HG03432 (cell line): Measurements from ENCODE around the gene RPS15.
A peak's percentile ranks its signal among the peaks of the same experiment; 100 is the strongest.

Experiments
- ATAC-seq: cut with Tn5 transposase; IDR thresholded peaks from one replicate; pipeline ENCODE4 v1.9.1; 2021; ENCODE audit warnings: mild to moderate bottlenecking, moderate library complexity; ENCODE audit not compliant: unreplicated experiment

RPS15 gene

DNA sequence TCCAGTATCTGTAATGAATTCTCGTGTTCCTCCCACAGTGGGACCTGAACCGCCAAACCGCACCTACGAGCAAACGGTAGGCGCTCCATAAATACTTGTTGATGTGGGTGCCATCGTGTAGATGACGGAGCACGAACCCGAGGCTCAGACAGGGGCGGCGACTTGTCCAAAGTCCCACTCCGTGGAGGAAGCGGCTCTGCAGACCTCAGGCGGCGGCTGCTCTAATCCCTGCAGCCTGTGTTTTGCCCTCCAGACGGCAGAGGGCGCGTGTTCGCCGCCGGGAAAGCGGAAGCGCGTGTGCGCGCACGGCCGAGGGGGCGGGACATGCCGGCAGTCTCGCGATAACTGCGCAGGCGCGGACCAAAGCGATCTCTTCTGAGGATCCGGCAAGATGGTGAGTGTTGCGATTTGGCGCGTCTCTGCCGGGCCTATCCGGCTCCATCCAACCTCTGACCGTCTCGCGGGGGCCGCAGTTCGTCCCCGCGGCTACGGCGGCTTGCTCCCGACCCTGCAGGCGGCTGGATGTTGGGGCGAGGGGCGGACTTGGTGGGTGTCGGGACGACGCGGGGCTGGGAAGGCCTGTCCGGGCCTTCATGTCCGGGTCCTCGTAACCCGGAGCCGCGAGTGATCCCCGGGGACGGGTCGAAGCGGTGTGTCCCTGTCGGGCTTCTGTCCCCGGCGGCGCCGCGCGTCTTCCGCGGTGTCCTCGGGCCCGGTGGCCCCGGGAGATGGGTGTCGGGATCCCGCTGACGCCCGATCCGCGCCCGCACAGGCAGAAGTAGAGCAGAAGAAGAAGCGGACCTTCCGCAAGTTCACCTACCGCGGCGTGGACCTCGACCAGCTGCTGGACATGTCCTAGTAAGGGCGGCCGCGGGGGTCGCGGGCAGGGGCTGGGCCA lies at the start of gene RPS15:
Gene RPS15 (plus strand): TSS at position 362 of the 898 bp plus-strand sequence. CDS start 30 bp downstream, at position 392.
- ATAC-seq, result peak; percentile 83

GRCh38 chr19:1388637-1389026 lies 49.6 kb upstream of the RPS15 start:
- ATAC-seq, result no peak

GRCh38 chr19:1389033-1389940 lies 48.9 kb upstream of the RPS15 start:
- ATAC-seq, result no peak

- ATAC-seq, result no peak
Observed at GRCh38 chr19:1390890-1391423, 47.2 kb upstream of the RPS15 start.

DNA sequence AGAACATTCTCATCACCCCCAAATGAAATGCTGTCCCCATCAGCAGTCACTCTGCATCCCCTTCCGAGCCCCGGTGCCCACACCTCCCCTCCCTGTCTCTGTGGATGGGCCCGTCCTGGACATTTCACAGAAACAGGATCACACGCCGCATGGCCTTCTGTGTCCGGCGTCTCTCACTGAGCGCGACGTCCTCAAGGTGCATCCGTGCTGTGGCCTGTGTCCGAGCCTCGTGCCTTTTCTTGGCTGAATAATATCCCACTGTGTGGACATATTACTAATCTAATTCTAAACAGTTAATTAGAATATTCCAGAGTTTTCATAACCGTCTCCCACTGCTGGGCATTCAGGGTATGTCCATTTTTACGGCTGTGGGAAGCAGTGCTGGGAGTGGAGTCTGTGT lies 45.8 kb upstream of the RPS15 start:
- no peak for ATAC-seq

DNA sequence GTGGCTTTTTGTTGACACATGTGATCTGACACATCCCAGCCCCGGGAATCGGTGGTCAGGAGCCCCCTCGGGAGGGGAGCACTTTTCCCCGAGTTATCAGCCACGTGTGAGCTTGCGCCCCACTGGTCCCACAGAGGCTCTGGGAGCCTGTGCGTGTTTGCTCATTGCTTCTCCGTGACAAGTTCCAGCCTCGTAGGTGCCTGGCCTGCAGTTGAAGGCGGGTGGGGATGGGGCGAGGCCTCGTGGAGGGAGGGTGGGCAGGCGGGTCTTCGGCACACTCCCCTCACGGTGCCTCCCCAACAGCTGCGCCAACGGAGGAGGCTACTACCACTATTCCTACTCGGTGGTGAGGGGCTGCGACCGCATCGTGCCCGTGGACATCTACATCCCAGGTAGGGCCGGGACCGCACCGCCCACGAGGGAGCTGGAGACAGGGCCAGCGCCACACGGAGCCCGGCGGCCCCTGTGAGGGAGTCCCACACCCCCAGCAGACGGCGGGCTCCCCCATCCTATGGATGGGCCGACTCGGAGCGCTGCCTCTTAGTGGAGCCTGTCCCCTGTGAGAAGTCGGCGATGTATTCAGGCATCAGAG lies 45.2 kb upstream of the RPS15 start:
- ATAC-seq, result no peak

DNA sequence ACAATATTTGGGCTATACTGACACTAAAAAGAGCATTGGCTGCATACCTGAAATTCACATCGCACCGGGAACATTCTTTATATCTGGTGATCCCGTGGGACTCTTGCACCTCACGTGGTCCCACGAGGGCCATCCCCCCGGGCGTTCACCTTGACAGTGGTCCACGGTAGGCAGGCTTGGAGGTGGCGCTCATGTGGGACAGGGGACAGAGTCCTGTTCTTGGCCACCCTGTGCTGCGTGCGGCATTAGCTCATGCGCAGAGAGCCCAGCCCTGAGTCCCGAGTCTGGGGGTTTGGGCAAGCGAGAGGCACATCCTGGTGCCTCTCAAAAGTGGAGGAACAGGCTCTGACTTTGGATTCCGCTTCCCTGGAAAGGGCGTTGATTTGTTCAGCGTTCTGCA lies 44.4 kb upstream of the RPS15 start:
- no peak for ATAC-seq

- no peak for ATAC-seq
Observed at GRCh38 chr19:1394252-1395193, 43.7 kb upstream of the RPS15 start.

DNA sequence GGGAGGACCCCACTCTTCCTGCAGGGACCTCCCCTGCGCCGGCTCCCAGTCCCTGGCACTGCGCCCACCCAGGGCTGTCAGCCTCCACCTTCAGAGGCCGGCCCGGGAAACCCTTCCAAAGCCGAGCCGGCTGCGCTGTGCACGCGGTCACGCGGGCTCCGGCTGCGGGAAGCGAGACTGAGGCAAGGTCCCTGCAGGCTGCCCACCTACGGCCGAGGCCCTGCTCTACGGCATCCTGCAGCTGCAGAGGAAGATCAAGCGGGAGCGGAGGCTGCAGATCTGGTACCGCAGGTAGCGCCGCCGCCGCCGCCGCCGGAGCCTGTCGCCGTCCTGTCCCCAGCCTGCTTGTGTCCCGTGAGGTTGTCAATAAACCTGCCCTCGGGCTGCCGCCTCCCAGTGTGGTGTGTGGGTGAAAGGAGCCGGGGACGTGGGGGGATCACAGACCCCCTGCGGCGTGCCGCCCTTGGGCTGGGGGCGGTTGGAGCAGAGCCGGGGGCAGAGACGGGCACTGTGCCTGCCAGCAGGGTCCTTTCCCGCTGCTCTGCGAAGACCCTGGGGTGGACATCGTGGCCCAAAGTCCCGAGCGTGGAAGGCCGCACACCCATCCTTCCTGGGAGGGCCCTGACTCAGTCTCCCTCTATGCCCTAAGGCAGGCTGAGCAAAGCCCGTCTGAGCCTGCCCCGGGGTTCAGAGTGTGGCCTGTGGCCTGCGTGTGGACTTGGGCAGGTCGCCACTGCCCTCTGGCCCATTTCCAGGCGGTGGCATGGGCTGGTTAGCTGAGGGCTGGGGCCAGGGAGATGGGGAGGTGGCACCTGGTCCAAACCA lies 42.8 kb upstream of the RPS15 start:
- ATAC-seq, result no peak

DNA sequence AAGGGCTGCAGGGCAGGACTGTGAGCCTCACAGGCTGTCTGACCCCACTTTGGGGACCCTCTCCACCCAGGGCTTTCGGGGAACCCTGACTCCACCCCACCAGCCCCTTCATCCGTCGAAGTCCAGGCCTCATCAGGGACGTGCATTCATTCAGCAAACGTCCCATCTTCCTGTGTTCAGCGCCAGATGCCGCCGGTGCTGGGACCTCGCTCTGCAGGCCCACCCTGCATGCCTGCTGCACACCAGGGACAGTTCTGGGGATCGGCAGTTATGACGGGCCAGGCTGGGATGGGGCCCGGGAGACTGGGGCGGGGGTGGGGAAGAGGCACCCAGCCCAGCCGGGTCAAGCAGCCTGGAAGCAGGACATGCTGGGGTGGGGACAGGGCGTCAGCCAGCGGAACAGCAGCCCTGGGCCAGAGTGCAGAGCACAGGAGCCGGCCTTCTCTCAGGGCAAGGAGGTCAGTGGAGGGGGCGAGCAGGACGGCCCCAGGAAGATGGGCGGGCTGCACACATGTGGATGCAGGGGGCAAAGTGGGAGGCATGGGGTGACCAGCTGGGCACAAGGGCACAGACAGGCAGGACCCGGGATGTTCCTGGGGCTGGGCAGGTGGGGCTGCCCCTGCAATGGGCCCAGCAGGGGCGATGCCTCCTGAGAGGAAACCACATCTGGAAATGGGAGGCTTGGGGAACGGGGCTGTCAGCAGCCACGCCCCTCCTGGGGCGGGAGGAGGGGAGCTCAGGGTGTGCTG lies 42.0 kb upstream of the RPS15 start:
- ATAC-seq, result no peak

- ATAC-seq, result no peak
Observed at GRCh38 chr19:1396768-1397679, 41.2 kb upstream of the RPS15 start.

DNA sequence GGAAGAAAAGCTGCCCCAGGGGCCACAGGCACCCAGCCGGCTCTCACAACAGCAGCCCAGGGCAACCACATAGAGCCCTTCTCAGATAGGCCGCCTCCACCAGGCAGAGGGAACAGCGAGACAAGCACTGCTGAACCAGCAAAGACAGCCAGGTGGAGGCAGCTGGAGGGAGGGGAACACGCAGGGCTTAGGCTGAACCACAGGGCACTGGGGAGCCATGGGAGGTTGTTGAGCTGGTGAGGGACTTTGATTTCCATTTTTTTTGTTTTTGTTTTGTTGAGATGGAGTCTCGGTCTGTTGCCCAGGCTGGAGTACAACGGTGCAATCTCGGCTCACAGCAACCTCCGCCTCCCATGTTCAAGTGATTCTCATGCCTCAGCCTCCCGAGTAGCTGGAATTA lies 40.4 kb upstream of the RPS15 start:
- ATAC-seq, result no peak

- ATAC-seq, result no peak
Observed at GRCh38 chr19:1399079-1399478, 39.1 kb upstream of the RPS15 start.

DNA sequence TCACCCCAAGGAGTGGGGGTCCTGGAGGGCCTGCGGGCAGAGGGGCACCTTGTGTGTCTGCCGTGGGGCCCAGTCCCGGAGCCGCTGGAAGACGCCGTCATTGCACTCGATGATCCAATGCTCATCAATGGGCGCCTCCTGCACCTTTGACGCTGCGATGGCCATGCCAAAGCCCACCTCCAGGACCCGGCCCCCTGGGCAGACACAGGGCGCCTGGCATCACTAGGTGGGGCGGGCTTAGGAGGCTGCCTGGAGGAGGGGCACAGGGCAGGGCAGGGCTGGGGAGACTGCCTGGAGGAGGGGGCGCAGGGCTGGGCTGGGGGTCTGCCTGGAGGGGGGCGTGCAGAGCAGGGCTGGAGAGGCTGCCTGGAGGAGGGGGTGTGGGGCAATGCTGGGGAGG lies 38.5 kb upstream of the RPS15 start:
- ATAC-seq, result no peak

GRCh38 chr19:1400281-1401137 lies 37.7 kb upstream of the RPS15 start:
- no peak for ATAC-seq

DNA sequence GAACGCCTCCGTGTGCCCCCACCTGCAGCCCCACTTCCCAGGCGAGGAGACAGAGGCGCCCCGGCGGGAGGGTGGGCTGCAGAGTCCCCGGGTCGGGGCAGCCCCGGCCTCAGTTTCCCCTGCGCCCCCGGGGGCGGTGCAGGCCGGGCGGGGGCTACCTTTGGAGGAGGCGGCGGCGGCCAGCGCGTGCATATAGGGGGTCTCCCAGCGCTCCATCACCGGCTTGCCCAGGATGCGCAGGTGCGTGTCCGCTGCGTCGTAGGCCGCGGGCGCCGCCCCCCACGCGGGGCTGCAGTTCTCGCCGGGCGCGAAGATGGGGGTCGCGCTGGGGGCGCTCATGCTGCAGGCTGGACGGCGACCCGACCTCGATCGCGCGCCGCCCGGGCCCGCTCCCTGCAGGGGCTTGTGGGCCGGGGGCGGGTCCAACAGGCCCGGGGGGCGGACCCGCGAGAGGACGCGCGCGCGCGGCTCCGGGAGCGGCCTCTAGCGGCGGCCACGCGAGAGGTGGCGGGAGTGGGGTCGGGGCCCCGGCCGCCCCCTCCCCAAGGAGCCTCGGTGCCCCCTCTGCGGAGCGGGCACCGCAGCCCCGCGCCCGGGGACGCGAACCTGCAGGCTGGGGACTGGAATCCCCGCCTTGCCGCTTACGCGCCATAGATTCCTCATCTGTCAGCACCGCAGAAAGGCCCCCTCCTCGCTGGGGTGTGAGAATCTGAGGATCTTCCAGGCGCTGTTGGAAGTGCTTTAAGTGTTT lies 36.9 kb upstream of the RPS15 start, which contains the start of gene GAMT:
Gene GAMT (minus strand): TSS at position 405 of the 751 bp plus-strand sequence. CDS start 66 bp downstream, at position 339.
- no peak for ATAC-seq
